Uterus (tissue), 4 donors: ENCODE data around the gene FGD2. TPM values are rescaled to one million over a fixed set of nuclear protein-coding genes. Genes with fewer than 3 reads are reported as not detected.
"Not testable (repeated sequence)": the region's sequence is repeated elsewhere in the genome, so short reads cannot be mapped to it uniquely, and the experiment has no call there.

ENCODE experiments used
- DNase-seq, 2 donors: peaks; one replicate each; pipeline ENCODE4 v3.0.0-alpha.2; 2019 to 2020
- H3K27ac ChIP-seq, 2 donors: fragments of 200-600 bp; sonication (generic); 1 replicate in 1 of 2; 2 replicates in 1 of 2; pipeline ENCODE4 v1.5.1; 2016 to 2018
- H3K27me3 ChIP-seq, 2 donors: fragments of 200-600 bp; sonication (generic); one replicate each; pipeline ENCODE4 v1.5.1; 2018 to 2019; ENCODE audit warnings: control low read depth in 1 of 2
- H3K36me3 ChIP-seq, 2 donors: fragments of 200-600 bp; sonication (generic); one replicate each; pipeline ENCODE4 v1.5.1; 2019; ENCODE audit warnings: control low read depth in 1 of 2
- H3K4me1 ChIP-seq, 2 donors: fragments of 200-600 bp; sonication (generic); one replicate each; pipeline ENCODE4 v1.5.1; 2018 to 2019; ENCODE audit warnings: control low read depth in 1 of 2
- H3K4me3 ChIP-seq, 2 donors: fragments of 200-600 bp; sonication (generic); 1 replicate in 1 of 2; 2 replicates in 1 of 2; pipeline ENCODE4 v1.5.1; 2018 to 2019; ENCODE audit warnings: mild to moderate bottlenecking in 1 of 2
- H3K9me3 ChIP-seq, 2 donors: fragments of 200-600 bp; sonication (generic); one replicate each; pipeline ENCODE4 v1.5.1; 2019; ENCODE audit warnings: control low read depth in 1 of 2
- POLR2A ChIP-seq, 2 donors: fragments of 450-650 bp; IDR thresholded peaks; one replicate each; pipeline ENCODE4 v1.6.1; 2016; ENCODE audit warnings: antibody characterized with exemption in 2 of 2, mild to moderate bottlenecking in 1 of 2, moderate library complexity in 1 of 2
- intact Hi-C: fragments of 100-400 bp; cut with DNase I; formaldehyde crosslinking; loops from one replicate; pipeline ENCODE4 v1.15.1; 2023; ENCODE audit warnings: low total_unique reads
- total RNA-seq, 4 donors: library from RNA; depleted of rRNA in 3 of 4; stranded (reverse); fragments of >200 nt in 3 of 4; gene quantifications; one replicate each; pipeline versions ENCODE4 v1.1.0 to v1.2.4, GENCODE V29; 2014 to 2023
- TF ChIP-seq, protein P1 (sequence below), 4 experiments: fragments of 200-600 bp in 2 of 4; fragments of 450-650 bp in 2 of 4; sonication (generic) in 2 of 4; IDR thresholded peaks; one replicate each; pipeline ENCODE4 v1.5.1; 2016 to 2019; ENCODE audit warnings: antibody characterized with exemption in 4 of 4, mild to moderate bottlenecking in 2 of 4, moderate library complexity in 1 of 4
- donor health status: DM: yes; HTN: yes; CAD: no.

Gene FGD2
- total RNA-seq, 4 donors from 2014 or later, result 0.51 to 27.6 (median 11.5) TPM

- H3K36me3 ChIP-seq, result no peaks in the 10 kb centered on the region
- no peaks in the 10 kb centered on the region for H3K27me3 ChIP-seq
- intact Hi-C loops, result loop anchor here (2.0 kb wide), 1 partner anchor 115 kb away; the partner anchor contains the start of gene PIM1
- TF ChIP-seq, protein P1, sequence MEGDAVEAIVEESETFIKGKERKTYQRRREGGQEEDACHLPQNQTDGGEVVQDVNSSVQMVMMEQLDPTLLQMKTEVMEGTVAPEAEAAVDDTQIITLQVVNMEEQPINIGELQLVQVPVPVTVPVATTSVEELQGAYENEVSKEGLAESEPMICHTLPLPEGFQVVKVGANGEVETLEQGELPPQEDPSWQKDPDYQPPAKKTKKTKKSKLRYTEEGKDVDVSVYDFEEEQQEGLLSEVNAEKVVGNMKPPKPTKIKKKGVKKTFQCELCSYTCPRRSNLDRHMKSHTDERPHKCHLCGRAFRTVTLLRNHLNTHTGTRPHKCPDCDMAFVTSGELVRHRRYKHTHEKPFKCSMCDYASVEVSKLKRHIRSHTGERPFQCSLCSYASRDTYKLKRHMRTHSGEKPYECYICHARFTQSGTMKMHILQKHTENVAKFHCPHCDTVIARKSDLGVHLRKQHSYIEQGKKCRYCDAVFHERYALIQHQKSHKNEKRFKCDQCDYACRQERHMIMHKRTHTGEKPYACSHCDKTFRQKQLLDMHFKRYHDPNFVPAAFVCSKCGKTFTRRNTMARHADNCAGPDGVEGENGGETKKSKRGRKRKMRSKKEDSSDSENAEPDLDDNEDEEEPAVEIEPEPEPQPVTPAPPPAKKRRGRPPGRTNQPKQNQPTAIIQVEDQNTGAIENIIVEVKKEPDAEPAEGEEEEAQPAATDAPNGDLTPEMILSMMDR (IDR thresholded peaks at IDR 0.05), result no peak
- no peak for TF ChIP-seq POLR2A (IDR thresholded peaks at IDR 0.05)
- H3K4me1 ChIP-seq, result no peaks in the 10 kb centered on the region
- H3K9me3 ChIP-seq, result no peaks in the 10 kb centered on the region
- no peak for DNase-seq
- no peak overlapping the region for H3K27ac ChIP-seq
- H3K4me3 ChIP-seq, result no peak overlapping the region
Observed at GRCh38 chr6:37056112-37056403, 50.6 kb downstream of the FGD2 start.

- Histone ChIP-seq H3K27ac (no peak overlapping the region), H3K9me3 (no peaks in the 10 kb centered on the region), H3K27me3 (no peaks in the 10 kb centered on the region), H3K4me1 (no peaks in the 10 kb centered on the region), H3K4me3 (no peak overlapping the region), H3K36me3 (no peaks in the 10 kb centered on the region)
- no peak for TF ChIP-seq POLR2A (IDR thresholded peaks at IDR 0.05)
- TF ChIP-seq, protein P1 (IDR thresholded peaks at IDR 0.05), result no peak
- intact Hi-C loops, result loop anchor here (2.0 kb wide), 1 partner anchor 114 kb away; the partner anchor contains the start of gene PIM1
- DNase-seq, result no peak
Observed at GRCh38 chr6:37056439-37057127, 51.1 kb downstream of the FGD2 start.

GRCh38 chr6:37057128-37057471 is 51.6 kb downstream of the FGD2 start:
- no peak for DNase-seq
- intact Hi-C loops, result loop anchor here (2.0 kb wide), 1 partner anchor 114 kb away; the partner anchor contains the start of gene PIM1
- H3K4me1 ChIP-seq, result no peaks in the 10 kb centered on the region

GRCh38 chr6:37057678-37058077 is 52.2 kb downstream of the FGD2 start:
- Histone ChIP-seq H3K27me3 (no peaks in the 10 kb centered on the region), H3K27ac (no peak overlapping the region), H3K4me3 (no peak overlapping the region), H3K36me3 (no peaks in the 10 kb centered on the region), H3K9me3 (no peaks in the 10 kb centered on the region), H3K4me1 (no peaks in the 10 kb centered on the region)
- intact Hi-C loops, result loop anchor here (2.0 kb wide), 1 partner anchor 113 kb away; the partner anchor contains the start of gene PIM1
- DNase-seq, result no peak
- no peak for TF ChIP-seq POLR2A (IDR thresholded peaks at IDR 0.05)
- TF ChIP-seq, protein P1 (IDR thresholded peaks at IDR 0.05), result no peak

More at GRCh38 chr6:37057128-37057471, 51.6 kb downstream of the FGD2 start:
- H3K4me3 ChIP-seq, result no peak overlapping the region
- no peak overlapping the region for H3K27ac ChIP-seq
- no peaks in the 10 kb centered on the region for H3K36me3 ChIP-seq
- TF ChIP-seq, protein P1 (IDR thresholded peaks at IDR 0.05), result no peak
- no peak for TF ChIP-seq POLR2A (IDR thresholded peaks at IDR 0.05)
- H3K27me3 ChIP-seq, result no peaks in the 10 kb centered on the region
- no peaks in the 10 kb centered on the region for H3K9me3 ChIP-seq

DNA sequence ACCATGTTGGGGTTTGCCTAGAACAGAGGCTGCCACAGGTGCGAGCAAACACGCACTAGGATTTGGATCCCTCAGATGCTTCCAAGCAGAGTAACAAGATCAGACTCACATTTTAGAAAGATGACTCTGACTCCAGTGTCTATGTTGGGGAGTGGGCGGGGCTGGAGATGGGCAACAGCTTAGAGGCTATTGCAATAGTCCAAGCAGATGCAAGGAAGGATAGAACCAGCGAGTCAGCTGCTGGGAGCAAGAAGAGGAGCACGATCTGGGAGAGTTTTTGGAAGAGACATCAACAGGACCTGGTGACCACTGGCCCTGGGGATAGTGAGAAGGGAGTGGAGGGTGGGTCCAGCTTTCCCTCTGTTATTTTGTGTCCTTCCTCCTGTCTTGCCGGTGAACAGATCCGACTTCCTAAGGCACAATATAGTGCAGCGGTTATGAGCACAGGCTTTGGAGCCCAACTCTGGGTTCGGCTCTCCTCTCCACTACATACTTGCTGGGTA is 52.7 kb downstream of the FGD2 start:
- no peak overlapping the region for H3K27ac ChIP-seq
- H3K4me1 ChIP-seq, result no peaks in the 10 kb centered on the region
- no peak for DNase-seq
- H3K4me3 ChIP-seq, result no peak overlapping the region
- no peaks in the 10 kb centered on the region for H3K27me3 ChIP-seq
- H3K36me3 ChIP-seq, result no peaks in the 10 kb centered on the region
- no peaks in the 10 kb centered on the region for H3K9me3 ChIP-seq
- no peak for TF ChIP-seq POLR2A (IDR thresholded peaks at IDR 0.05)
- TF ChIP-seq, protein P1 (IDR thresholded peaks at IDR 0.05), result no peak
- intact Hi-C loops, result no loop called here

- H3K27me3 ChIP-seq, intact Hi-C loops, H3K4me1 ChIP-seq, H3K4me3 ChIP-seq, DNase-seq, H3K36me3 ChIP-seq, H3K9me3 ChIP-seq: not testable (repeated sequence)
- H3K27ac ChIP-seq, result peak overlapping the region; percentile 78 to 87
Observed at GRCh38 chr6:37058984-37059343, 53.5 kb downstream of the FGD2 start.
